ENCODE results near the gene TBPL1. TPM values are rescaled to one million over a fixed set of nuclear protein-coding genes. Genes with fewer than 3 reads are reported as not detected.
"Not testable (repeated sequence)": the region's sequence is repeated elsewhere in the genome, so short reads cannot be mapped to it uniquely, and the experiment has no call there.

Gene TBPL1
- total RNA-seq, 3 donors from 2014 or later, result 10.2 to 16.4 (median 15.4) TPM

DNA sequence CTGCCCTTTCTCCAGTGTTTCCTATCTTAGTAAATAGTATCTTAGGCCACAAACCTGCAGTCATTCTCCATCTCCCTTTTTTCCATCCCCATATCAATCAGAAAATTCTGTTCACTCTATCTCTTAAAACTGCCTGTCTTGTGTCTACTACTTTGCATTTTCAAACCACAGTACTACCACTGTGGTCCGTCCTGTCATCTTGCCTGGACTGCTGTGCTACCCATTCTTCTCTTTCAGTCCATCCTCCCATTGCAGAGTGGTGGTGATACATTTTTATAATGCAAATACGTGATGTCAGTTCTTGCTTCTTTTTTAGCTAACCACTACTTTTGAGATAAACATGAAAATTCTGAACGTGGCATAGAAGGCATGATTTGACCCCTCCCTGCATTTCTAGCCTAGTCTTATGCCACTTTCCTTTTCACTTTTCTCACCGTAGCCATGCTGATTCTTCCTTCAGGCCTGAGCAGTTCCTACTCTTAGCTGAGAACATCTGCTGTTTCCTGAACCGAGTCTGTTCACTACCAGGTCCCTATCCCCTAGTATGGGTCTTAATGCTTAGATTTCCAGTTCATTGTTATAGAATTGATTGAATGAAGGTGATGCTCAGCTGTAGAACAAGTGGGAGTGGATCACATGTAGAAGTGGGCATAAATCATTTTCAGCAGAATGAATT, 13.8 kb downstream of the TBPL1 start:
- Histone ChIP-seq H3K9me3 (no peaks in the 10 kb centered on the region), H3K36me3 (no peaks in the 10 kb centered on the region), H3K27ac (no peak overlapping the region), H3K4me1 (no peaks in the 10 kb centered on the region), H3K4me3 (no peak overlapping the region), H3K27me3 (no peaks in the 10 kb centered on the region)
- DNase-seq (ENCODE audit: low spot score in 2 of 2), result no peak
- intact Hi-C loops (cut with DNase I; ENCODE audit: low total_unique reads), result no loop called here
- TF ChIP-seq POLR2AphosphoS5 (IDR thresholded peaks at IDR 0.05), result no peak
- TF ChIP-seq, protein P1, sequence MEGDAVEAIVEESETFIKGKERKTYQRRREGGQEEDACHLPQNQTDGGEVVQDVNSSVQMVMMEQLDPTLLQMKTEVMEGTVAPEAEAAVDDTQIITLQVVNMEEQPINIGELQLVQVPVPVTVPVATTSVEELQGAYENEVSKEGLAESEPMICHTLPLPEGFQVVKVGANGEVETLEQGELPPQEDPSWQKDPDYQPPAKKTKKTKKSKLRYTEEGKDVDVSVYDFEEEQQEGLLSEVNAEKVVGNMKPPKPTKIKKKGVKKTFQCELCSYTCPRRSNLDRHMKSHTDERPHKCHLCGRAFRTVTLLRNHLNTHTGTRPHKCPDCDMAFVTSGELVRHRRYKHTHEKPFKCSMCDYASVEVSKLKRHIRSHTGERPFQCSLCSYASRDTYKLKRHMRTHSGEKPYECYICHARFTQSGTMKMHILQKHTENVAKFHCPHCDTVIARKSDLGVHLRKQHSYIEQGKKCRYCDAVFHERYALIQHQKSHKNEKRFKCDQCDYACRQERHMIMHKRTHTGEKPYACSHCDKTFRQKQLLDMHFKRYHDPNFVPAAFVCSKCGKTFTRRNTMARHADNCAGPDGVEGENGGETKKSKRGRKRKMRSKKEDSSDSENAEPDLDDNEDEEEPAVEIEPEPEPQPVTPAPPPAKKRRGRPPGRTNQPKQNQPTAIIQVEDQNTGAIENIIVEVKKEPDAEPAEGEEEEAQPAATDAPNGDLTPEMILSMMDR (IDR thresholded peaks at IDR 0.05), result no peak
- TF ChIP-seq POLR2A (IDR thresholded peaks at IDR 0.05), result no peak

DNA sequence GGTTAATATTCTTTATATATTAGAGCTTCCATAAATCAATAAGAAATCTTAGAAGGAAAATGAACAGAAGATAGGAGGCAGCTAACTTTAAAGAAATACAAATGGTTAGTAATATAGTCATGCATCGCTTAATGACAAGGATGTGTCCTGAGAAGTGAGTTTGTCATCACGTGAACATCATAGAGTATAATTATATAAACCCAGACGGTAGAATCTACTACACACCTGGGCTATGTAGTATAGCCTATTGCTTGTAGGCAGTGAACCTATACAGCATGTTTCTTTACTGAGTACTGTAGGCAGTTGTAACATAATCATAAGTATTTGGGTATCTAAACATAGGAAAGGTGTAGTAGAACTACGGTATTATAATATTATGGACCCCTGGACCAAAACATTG, 14.3 kb downstream of the TBPL1 start:
- Histone ChIP-seq H3K4me1 (no peaks in the 10 kb centered on the region), H3K36me3 (no peaks in the 10 kb centered on the region), H3K4me3 (no peak overlapping the region), H3K27me3 (no peaks in the 10 kb centered on the region), H3K27ac (no peak overlapping the region), H3K9me3 (no peaks in the 10 kb centered on the region)
- no peak for TF ChIP-seq POLR2A (IDR thresholded peaks at IDR 0.05)
- intact Hi-C loops (cut with DNase I; ENCODE audit: low total_unique reads), result no loop called here
- DNase-seq (ENCODE audit: low spot score in 2 of 2), result no peak

- intact Hi-C loops (cut with DNase I; ENCODE audit: low total_unique reads); H3K9me3 ChIP-seq; H3K4me3 ChIP-seq; DNase-seq (ENCODE audit: low spot score in 2 of 2); H3K27me3 ChIP-seq; H3K27ac ChIP-seq; H3K36me3 ChIP-seq; H3K4me1 ChIP-seq: not testable (repeated sequence)
Measured at GRCh38 chr6:133967835-133968234, 14.8 kb downstream of the TBPL1 start.

- H3K4me1 ChIP-seq, result no peaks in the 10 kb centered on the region
- DNase-seq (ENCODE audit: low spot score in 2 of 2), result no peak
- intact Hi-C loops (cut with DNase I; ENCODE audit: low total_unique reads), result no loop called here
- H3K36me3 ChIP-seq, result no peaks in the 10 kb centered on the region
- H3K9me3 ChIP-seq, result no peaks in the 10 kb centered on the region
- H3K27ac ChIP-seq, result no peak overlapping the region
- TF ChIP-seq, protein P1 (IDR thresholded peaks at IDR 0.05), result no peak
- TF ChIP-seq POLR2A (IDR thresholded peaks at IDR 0.05) (no peak), POLR2AphosphoS5 (IDR thresholded peaks at IDR 0.05) (no peak)
- H3K27me3 ChIP-seq, result no peaks in the 10 kb centered on the region
- no peak overlapping the region for H3K4me3 ChIP-seq
Measured at GRCh38 chr6:133969285-133969920, 16.4 kb downstream of the TBPL1 start.

GRCh38 chr6:133969921-133970295, 16.9 kb downstream of the TBPL1 start:
- H3K4me1 ChIP-seq, result no peaks in the 10 kb centered on the region
- no peaks in the 10 kb centered on the region for H3K36me3 ChIP-seq
- H3K4me3 ChIP-seq, result no peak overlapping the region
- H3K27ac ChIP-seq, result no peak overlapping the region
- no peaks in the 10 kb centered on the region for H3K27me3 ChIP-seq
- intact Hi-C loops (cut with DNase I; ENCODE audit: low total_unique reads), result no loop called here
- TF ChIP-seq POLR2A (IDR thresholded peaks at IDR 0.05), result no peak
- TF ChIP-seq POLR2AphosphoS5 (IDR thresholded peaks at IDR 0.05), result no peak
- TF ChIP-seq, protein P1 (IDR thresholded peaks at IDR 0.05), result no peak
- H3K9me3 ChIP-seq, result no peaks in the 10 kb centered on the region
- DNase-seq (ENCODE audit: low spot score in 2 of 2), result no peak

DNA sequence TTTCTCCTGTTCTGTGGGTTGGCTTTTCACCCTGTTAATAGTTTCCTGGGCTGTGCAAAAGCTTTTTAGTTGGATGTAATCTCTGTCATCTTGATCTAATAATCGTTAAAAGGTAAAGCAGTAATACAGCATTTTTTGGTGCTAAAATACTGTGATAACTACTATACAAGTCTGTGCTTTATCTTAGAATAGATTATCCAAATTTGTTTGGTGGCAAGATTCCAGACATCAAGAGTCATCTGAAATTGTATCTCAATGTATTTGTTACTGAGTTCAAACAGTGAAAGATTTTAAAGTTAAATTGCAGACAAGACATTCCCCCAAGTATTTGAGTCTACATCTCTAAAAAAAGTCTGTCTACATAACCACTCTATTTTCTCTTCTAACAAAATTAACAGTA, 18.8 kb downstream of the TBPL1 start:
- Histone ChIP-seq H3K27me3 (no peaks in the 10 kb centered on the region), H3K4me1 (no peaks in the 10 kb centered on the region), H3K27ac (no peak overlapping the region), H3K36me3 (no peaks in the 10 kb centered on the region), H3K4me3 (no peak overlapping the region), H3K9me3 (no peaks in the 10 kb centered on the region)
- DNase-seq (ENCODE audit: low spot score in 2 of 2), result no peak
- TF ChIP-seq, protein P1 (IDR thresholded peaks at IDR 0.05), result no peak
- TF ChIP-seq POLR2AphosphoS5 (IDR thresholded peaks at IDR 0.05), result no peak
- TF ChIP-seq POLR2A (IDR thresholded peaks at IDR 0.05), result no peak
- intact Hi-C loops (cut with DNase I; ENCODE audit: low total_unique reads), result no loop called here

All from breast epithelium (tissue), 4 donors.